Measurements from ENCODE around the gene MAP4K2. TPM values are rescaled to one million over a fixed set of nuclear protein-coding genes. Genes with fewer than 3 reads are reported as not detected.

The MAP4K2 gene
- total and polyA plus RNA-seq, 2 of the 13 experiments (the other 11 are each of a cell fraction or from before 2014, with no cell fraction given) = 8.3 to 17.6 TPM

GRCh38 chr11:64739871-64740270 is 63.1 kb downstream of the MAP4K2 start:
- in situ Hi-C loops (cut with HindIII; ENCODE audit: extremely low pct_ligation_motif_present, low pct_unique_long_range_greater_than_20kb) = loop anchor here (5.0 kb wide), 1 partner anchor 63 kb away; no protein-coding TSS in a partner anchor
- ATAC-seq (no peak), FAIRE-seq (no peak), DNase-seq (ENCODE audit: low spot score) (no peak)
- POLR2A ChIA-PET = no interaction called here
- intact Hi-C loops (cut with micrococcal nuclease; ENCODE audit: unreplicated experiment) = no loop called here
- Histone ChIP-seq H4K20me1 (ENCODE audit: insufficient read depth, low read length) (0 out of 2 replicates have a peak, but pooled peaks cover 3% of the 10 kb centered on the region), H3K27ac (ENCODE audit: extremely low read length, insufficient read depth, low read length) (no peak overlapping the region), H3K79me2 (ENCODE audit: insufficient read depth, low read length) (no peaks in the 10 kb centered on the region), H3K9me3 (ENCODE audit: low read length) (no peaks in the 10 kb centered on the region), H2AFZ (ENCODE audit: low read length) (no peak overlapping the region), H3K27me3 (ENCODE audit: control insufficient read depth in 1 of 2, insufficient read depth in 2 of 2, low read length in 2 of 2) (peaks cover 13 to 69% of the 10 kb centered on the region in 2 experiments), H3K9ac (ENCODE audit: insufficient read depth, low read depth, low read length) (no peak overlapping the region), H3K4me2 (ENCODE audit: low read depth, low read length) (no peak overlapping the region), H3K4me1 (ENCODE audit: insufficient read depth, low read length) (peaks cover 37% of the 10 kb centered on the region), H3K36me3 (replicated peaks in 1 of 2; ENCODE audit: control insufficient read depth in 1 of 2, insufficient read depth in 2 of 2, low read length in 2 of 2) (no peaks in the 10 kb centered on the region), H3K4me3 (replicated peaks in 1 of 3; ENCODE audit: insufficient read depth in 1 of 3, low read depth in 2 of 3, low read length in 3 of 3) (no peak overlapping the region)
- no TSS peak for BruUV-seq (replicated peaks)
- WGBS (ENCODE audit: low lambda C conversion rate) = 49% methylated on average over 8 of the region's 12 CpGs
- CTCF ChIA-PET (ENCODE audit: low intra/inter-chr PET ratio, low total read pairs) = no interaction called here
- TF ChIP-seq ARID4A (CRISPR knock-in tag; IDR thresholded peaks at IDR 0.05; ENCODE audit: borderline replicate concordance) (no peak), RBM22 (optimal IDR thresholded peaks at IDR 0.05; ENCODE audit: low read length) (no peak), KLF9 (CRISPR knock-in tag; IDR thresholded peaks at IDR 0.05; ENCODE audit: low read depth) (no peak), TBX3 (IDR thresholded peaks at IDR 0.05; ENCODE audit: borderline replicate concordance) (no peak), PREB (CRISPR knock-in tag; IDR thresholded peaks at IDR 0.05) (no peak), FOXJ3 (CRISPR knock-in tag; IDR thresholded peaks at IDR 0.05; ENCODE audit: borderline replicate concordance) (no peak), PHB2 (IDR thresholded peaks at IDR 0.05; ENCODE audit: partially characterized antibody) (no peak)
- TF ChIP-seq, protein P1, sequence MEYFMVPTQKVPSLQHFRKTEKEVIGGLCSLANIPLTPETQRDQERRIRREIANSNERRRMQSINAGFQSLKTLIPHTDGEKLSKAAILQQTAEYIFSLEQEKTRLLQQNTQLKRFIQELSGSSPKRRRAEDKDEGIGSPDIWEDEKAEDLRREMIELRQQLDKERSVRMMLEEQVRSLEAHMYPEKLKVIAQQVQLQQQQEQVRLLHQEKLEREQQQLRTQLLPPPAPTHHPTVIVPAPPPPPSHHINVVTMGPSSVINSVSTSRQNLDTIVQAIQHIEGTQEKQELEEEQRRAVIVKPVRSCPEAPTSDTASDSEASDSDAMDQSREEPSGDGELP (IDR thresholded peaks at IDR 0.05; ENCODE audit: borderline replicate concordance, low read depth) = no peak
- TF ChIP-seq, protein P2, sequence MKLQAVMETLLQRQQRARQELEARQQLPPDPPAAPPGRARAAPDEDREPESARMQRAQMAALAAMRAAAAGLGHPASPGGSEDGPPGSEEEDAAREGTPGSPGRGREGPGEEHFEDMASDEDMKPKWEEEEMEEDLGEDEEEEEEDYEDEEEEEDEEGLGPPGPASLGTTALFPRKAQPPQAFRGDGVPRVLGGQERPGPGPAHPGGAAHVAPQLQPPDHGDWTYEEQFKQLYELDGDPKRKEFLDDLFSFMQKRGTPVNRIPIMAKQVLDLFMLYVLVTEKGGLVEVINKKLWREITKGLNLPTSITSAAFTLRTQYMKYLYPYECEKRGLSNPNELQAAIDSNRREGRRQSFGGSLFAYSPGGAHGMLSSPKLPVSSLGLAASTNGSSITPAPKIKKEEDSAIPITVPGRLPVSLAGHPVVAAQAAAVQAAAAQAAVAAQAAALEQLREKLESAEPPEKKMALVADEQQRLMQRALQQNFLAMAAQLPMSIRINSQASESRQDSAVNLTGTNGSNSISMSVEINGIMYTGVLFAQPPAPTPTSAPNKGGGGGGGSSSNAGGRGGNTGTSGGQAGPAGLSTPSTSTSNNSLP (IDR thresholded peaks at IDR 0.05; ENCODE audit: low read depth, low read length) = no peak
